HG02571 (cell line): Measurements from ENCODE around the gene ARID4B.
A peak's percentile ranks its signal among the peaks of the same experiment; 100 is the strongest.

ENCODE experiments used
- ATAC-seq: cut with Tn5 transposase; IDR thresholded peaks from one replicate; pipeline ENCODE4 v1.9.1; 2021; ENCODE audit warnings: mild to moderate bottlenecking, moderate library complexity; ENCODE audit not compliant: unreplicated experiment

Gene ARID4B

GRCh38 chr1:235129774-235130570, 198.0 kb downstream of the ARID4B start:
- no peak for ATAC-seq

- ATAC-seq, result peak; percentile 93
Measured at GRCh38 chr1:235128456-235129328, 199.3 kb downstream of the ARID4B start, which contains the start of gene TOMM20. TOMM20 (minus strand) TSS chr1:235128837; CDS start chr1:235128715, 122 bp downstream.

GRCh38 chr1:235127732-235128455, 200.1 kb downstream of the ARID4B start:
- no peak for ATAC-seq

GRCh38 chr1:235127203-235127602, 200.8 kb downstream of the ARID4B start:
- ATAC-seq, result no peak

GRCh38 chr1:235124665-235125064, 203.3 kb downstream of the ARID4B start:
- no peak for ATAC-seq

DNA sequence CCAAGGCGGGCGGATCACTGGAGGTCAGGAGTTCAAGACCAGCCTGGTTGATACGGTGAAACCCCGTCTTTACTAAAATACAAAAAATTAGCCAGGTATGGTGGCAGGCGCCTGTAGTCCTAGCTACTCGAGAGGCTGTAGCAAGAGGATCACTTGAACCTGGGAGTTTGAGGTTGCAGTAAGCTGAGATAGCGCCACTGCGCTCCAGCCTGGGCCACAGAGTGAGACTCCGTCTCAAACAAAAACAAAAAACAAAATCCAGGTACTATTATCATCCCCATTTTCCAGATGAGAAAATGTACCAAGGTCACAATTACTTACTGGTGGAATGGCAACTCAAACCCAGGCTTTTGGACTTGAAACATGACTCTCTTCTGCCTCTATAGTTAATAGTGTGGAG, 203.9 kb downstream of the ARID4B start:
- no peak for ATAC-seq

GRCh38 chr1:235122348-235122747, 205.6 kb downstream of the ARID4B start:
- ATAC-seq, result no peak
